NCI-H446 (cell line): ENCODE results near the gene CBX6.

Experiments used
- DNase-seq, 2 experiments: peaks; one replicate each; lab custom pipeline; 2025; lab: John Stamatoyannopoulos, UW

The CBX6 gene

DNA sequence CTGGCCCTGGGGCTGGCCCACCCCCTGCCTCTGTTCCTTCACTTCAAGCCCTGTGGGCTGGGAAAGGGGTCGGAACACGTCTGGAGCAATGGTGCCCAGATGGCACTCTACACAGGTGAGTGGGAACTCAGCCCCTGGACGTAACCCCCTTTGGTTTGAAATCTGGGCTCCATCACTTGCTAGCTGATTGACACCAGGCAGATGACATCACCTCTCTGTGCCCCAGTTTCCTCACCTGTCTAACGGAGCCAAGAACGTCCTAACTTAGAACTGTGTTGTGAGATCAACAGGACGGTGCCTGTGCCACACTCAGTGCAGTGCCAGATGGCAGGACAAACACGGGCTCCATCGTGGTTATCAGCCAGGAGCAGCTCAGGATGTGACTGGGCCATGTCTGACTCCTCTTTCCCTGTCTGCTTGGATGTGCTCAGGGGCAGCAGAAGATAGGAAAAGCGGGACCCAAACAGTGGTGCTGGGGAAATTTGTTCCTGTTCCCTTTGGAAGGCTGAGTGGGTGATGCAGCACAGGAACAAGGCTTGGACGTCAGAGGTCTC is 52.6 kb downstream of the CBX6 start:
- no peak for DNase-seq

DNA sequence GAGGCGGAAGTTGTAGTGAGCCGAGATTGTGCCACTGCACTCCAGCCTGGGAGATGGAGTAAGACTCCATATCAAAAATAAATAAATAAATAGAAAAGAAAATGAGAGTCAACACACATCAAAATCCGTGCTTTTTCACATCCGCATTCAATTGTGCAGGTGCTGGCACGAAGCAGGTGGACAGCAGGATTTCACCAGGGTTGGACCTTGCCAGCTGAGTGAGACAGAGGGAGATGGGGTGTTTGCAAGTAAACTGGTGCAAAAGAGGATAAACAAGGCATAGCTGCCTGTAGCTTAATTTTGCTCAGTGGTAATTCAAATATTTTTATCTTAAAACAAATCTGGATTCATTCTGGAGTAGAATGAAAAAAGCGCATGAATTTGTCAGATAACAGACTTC is 54.8 kb downstream of the CBX6 start:
- no peak for DNase-seq

DNA sequence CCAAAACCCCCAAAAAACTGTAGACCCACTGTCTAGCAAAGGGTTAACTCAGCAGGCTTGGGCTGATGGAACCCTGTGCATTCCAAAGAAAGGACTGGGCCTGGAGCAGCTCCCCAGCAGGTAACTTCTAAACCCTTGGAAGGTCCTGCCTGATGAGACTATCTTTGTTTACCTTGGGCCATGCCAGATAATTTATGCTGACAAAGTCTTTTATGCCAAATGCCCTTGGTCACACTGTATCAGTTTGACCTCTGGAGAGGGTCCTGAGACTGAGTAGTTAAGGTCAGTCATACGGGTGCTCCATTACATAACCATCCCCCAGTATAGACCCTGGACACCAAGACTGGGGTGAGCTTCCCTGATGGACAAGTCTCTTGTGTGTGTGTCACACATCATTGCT is 56.2 kb downstream of the CBX6 start:
- DNase-seq, result no peak
